Sigmoid colon (tissue), 7 donors: Measurements from ENCODE around the gene TSEN34. TPM values are rescaled to one million over a fixed set of nuclear protein-coding genes. Genes with fewer than 3 reads are reported as not detected.

Source experiments
- DNase-seq: peaks from one replicate; pipeline ENCODE4 v3.0.0-alpha.2; 2019
- H3K27ac ChIP-seq, 4 donors: fragments of 200-600 bp; sonication (generic); one replicate each; pipeline ENCODE4 v1.5.1; 2016 to 2019; ENCODE audit warnings: mild to moderate bottlenecking in 1 of 4
- H3K27me3 ChIP-seq, 3 donors: fragments of 200-600 bp; sonication (generic); one replicate each; pipeline ENCODE4 v1.5.1; 2019; ENCODE audit warnings: mild to moderate bottlenecking in 1 of 3
- H3K36me3 ChIP-seq, 4 donors: fragments of 200-600 bp; sonication (generic); one replicate each; pipeline ENCODE4 v1.5.1; 2016 to 2019
- H3K4me1 ChIP-seq, 4 donors: fragments of 200-600 bp; sonication (generic); one replicate each; pipeline ENCODE4 v1.5.1; 2017 to 2019
- H3K4me3 ChIP-seq, 4 donors: fragments of 200-600 bp; sonication (generic); one replicate each; pipeline ENCODE4 v1.5.1; 2017 to 2019; ENCODE audit warnings: mild to moderate bottlenecking in 2 of 4, moderate library complexity in 1 of 4
- H3K9me3 ChIP-seq, 4 donors: fragments of 200-600 bp in 3 of 4; sonication (generic) in 3 of 4; one replicate each; pipeline versions ENCODE4 v1.5.1 to v1.6.1; 2013 to 2019
- CTCF ChIP-seq, 4 experiments: fragments of 450-650 bp in 3 of 4; fragments of 200-600 bp in 1 of 4; IDR thresholded peaks; one replicate each; pipeline ENCODE4 v1.5.1; 2016 to 2019; ENCODE audit warnings: antibody characterized with exemption in 4 of 4, mild to moderate bottlenecking in 3 of 4, moderate library complexity in 2 of 4
- EP300 ChIP-seq, 4 donors: sonication (generic); formaldehyde crosslinking; IDR thresholded peaks; one replicate each; pipeline ENCODE4 v1.6.1; 2017; ENCODE audit warnings: antibody characterized with exemption in 4 of 4
- POLR2A ChIP-seq, 2 donors: fragments of 450-650 bp; IDR thresholded peaks; one replicate each; pipeline ENCODE4 v1.6.1; 2016; ENCODE audit warnings: antibody characterized with exemption in 2 of 2, mild to moderate bottlenecking in 2 of 2, moderate library complexity in 2 of 2
- POLR2AphosphoS5 ChIP-seq, 4 donors: sonication (generic); formaldehyde crosslinking; IDR thresholded peaks; one replicate each; pipeline ENCODE4 v1.6.1; 2017; ENCODE audit warnings: antibody characterized with exemption in 4 of 4
- WGBS, 2 donors: extraction: QIAGEN DNeasy Blood & Tissue Kit; methylation state at CpG; one replicate each; pipeline ENCODE4 v1.1.7; 2013; 5-methylcytosine and 5-hydroxymethylcytosine counted together
- intact Hi-C: fragments of 100-400 bp; cut with DNase I; formaldehyde crosslinking; loops from one replicate; pipeline ENCODE4 v1.15.1; 2023
- polyA plus RNA-seq, 3 donors: library from polyadenylated mRNA; stranded (reverse); fragments of 200-250 nt; gene quantifications; one replicate each; pipeline ENCODE4 v1.2.3, GENCODE V29; 2013
- total RNA-seq, 4 donors: library from RNA; depleted of rRNA; stranded (reverse); fragments of >200 nt; gene quantifications; one replicate each; pipeline ENCODE4 v1.1.0, GENCODE V29; 2016
- donor health status: healthy with polysubstance abuse.
- donor health status: Bipolar disorder and iron deficiency.
- donor health status: healthy.

The TSEN34 gene
- total and polyA plus RNA-seq, 7 donors = 41.5 to 80.9 (median 52.5) TPM

GRCh38 chr19:54186351-54186750, 4.8 kb upstream of the TSEN34 start:
- Histone ChIP-seq H3K4me1 (peaks cover 0 to 15% (median 14%) of the 10 kb centered on the region in 4 donors), H3K27ac (no peak overlapping the region), H3K4me3 (no peak overlapping the region), H3K27me3 (no peaks in the 10 kb centered on the region), H3K9me3 (no peaks in the 10 kb centered on the region), H3K36me3 (peaks cover 0 to 24% (median 1%) of the 10 kb centered on the region in 4 donors)
- 89 to 93% methylated on average over 8 of the region's 8 CpGs for WGBS, 2 donors
- no peak for TF ChIP-seq EP300 (IDR thresholded peaks at IDR 0.05)
- no peak for TF ChIP-seq POLR2AphosphoS5 (IDR thresholded peaks at IDR 0.05)
- TF ChIP-seq CTCF (IDR thresholded peaks at IDR 0.05) = no peak
- TF ChIP-seq POLR2A (IDR thresholded peaks at IDR 0.05) = no peak
- intact Hi-C loops = loop anchor here (5.0 kb wide), 1 partner anchor 46 kb away; no protein-coding TSS in a partner anchor
- no peak for DNase-seq

DNA sequence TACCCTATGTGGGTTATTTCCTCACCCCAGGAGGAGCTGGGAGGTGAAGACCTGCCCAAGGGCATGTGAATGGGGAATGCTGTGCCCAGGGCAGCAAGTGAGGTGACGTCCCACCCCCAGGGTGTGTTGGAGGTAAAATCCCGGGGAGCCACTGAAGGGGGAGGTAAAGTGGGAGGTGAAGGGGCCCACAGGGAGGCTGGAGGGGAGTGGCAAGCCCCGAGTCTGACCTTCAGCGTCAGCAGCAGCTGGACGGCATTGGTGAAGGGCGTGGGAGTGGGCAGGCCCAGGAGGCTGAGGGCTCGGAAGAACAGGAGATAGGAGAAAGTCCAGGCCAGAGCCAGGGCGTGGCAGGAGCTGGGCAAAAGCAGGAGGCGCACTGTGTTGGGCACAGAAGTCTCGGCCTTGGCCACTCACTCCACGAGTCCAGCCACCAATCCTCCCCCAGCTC, 4.2 kb upstream of the TSEN34 start:
- Histone ChIP-seq H3K36me3 (peaks cover 0 to 24% (median 1%) of the 10 kb centered on the region in 4 donors), H3K4me3 (no peak overlapping the region), H3K27ac (no peak overlapping the region), H3K9me3 (no peaks in the 10 kb centered on the region), H3K4me1 (peaks cover 0 to 21% (median 20%) of the 10 kb centered on the region in 4 donors), H3K27me3 (no peaks in the 10 kb centered on the region)
- WGBS, 2 donors = 17 to 73% methylated on average over 11 of the region's 11 CpGs
- intact Hi-C loops = loop anchor here (5.0 kb wide), 1 partner anchor 45 kb away; no protein-coding TSS in a partner anchor
- DNase-seq = no peak
- no peak for TF ChIP-seq CTCF (IDR thresholded peaks at IDR 0.05)
- TF ChIP-seq POLR2A (IDR thresholded peaks at IDR 0.05) = peak in 1 of 2 donors; percentile 63

- TF ChIP-seq CTCF (IDR thresholded peaks at IDR 0.05) (no peak), POLR2A (IDR thresholded peaks at IDR 0.05) (no peak), EP300 (IDR thresholded peaks at IDR 0.05) (no peak), POLR2AphosphoS5 (IDR thresholded peaks at IDR 0.05) (no peak)
- intact Hi-C loops = loop anchor here (2.0 to 5.0 kb wide), 2 partner anchors 20 to 44 kb away; no protein-coding TSS in a partner anchor
- DNase-seq = no peak
- Histone ChIP-seq H3K4me3 (peak overlapping the region in 3 of 4 donors; percentile 85 to 95 (median 91)), H3K27me3 (no peaks in the 10 kb centered on the region), H3K36me3 (peaks cover 0 to 21% (median 3%) of the 10 kb centered on the region in 4 donors), H3K27ac (peak overlapping the region; percentile 94 to 99 (median 98)), H3K9me3 (no peaks in the 10 kb centered on the region), H3K4me1 (peaks cover 0 to 28% (median 26%) of the 10 kb centered on the region in 4 donors)
- WGBS, 2 donors = 15% methylated on average over 12 of the region's 12 CpGs
These were observed 2.8 kb upstream of the TSEN34 start for GRCh38 chr19:54188215-54188871.

- Histone ChIP-seq H3K36me3 (peaks cover 0 to 28% (median 4%) of the 10 kb centered on the region in 4 donors), H3K27ac (peak within 1 kb of the TSS; percentile 94 to 99 (median 98)), H3K4me1 (peaks cover 0 to 28% (median 26%) of the 10 kb centered on the region in 4 donors), H3K9me3 (no peaks in the 10 kb centered on the region), H3K27me3 (no peaks in the 10 kb centered on the region), H3K4me3 (peak within 1 kb of the TSS; percentile 62 to 95 (median 88))
- 0% methylated on average over 64 of the region's 64 CpGs for WGBS, 2 donors
- TF ChIP-seq POLR2A (IDR thresholded peaks at IDR 0.05) = peak in 1 of 2 donors; percentile 44
- peak in 1 of 4 donors; percentile 19 for TF ChIP-seq EP300 (IDR thresholded peaks at IDR 0.05)
- peak; percentile 60 to 86 (median 72) for TF ChIP-seq POLR2AphosphoS5 (IDR thresholded peaks at IDR 0.05)
- TF ChIP-seq CTCF (IDR thresholded peaks at IDR 0.05) = peak in 2 of 4 experiments; percentile 27 to 30
- no peak for DNase-seq
- intact Hi-C loops = loop anchor here (2.0 to 5.0 kb wide), 2 partner anchors 20 to 43 kb away; no protein-coding TSS in a partner anchor
These were observed 1.9 kb upstream of the TSEN34 start, which contains the start of gene MBOAT7 for GRCh38 chr19:54189145-54189734. Gene MBOAT7 (minus strand): TSS chr19:54189580. CDS start chr19:54188508, 1,072 bp downstream.
